ENCODE results near the gene LRPPRC. TPM values are rescaled to one million over a fixed set of nuclear protein-coding genes. Genes with fewer than 3 reads are reported as not detected.
"Not testable (repeated sequence)": the region's sequence is repeated elsewhere in the genome, so short reads cannot be mapped to it uniquely, and the experiment has no call there.

LRPPRC gene
- total RNA-seq, 2 donors from 2014 or later = 92.0 to 156 TPM

DNA sequence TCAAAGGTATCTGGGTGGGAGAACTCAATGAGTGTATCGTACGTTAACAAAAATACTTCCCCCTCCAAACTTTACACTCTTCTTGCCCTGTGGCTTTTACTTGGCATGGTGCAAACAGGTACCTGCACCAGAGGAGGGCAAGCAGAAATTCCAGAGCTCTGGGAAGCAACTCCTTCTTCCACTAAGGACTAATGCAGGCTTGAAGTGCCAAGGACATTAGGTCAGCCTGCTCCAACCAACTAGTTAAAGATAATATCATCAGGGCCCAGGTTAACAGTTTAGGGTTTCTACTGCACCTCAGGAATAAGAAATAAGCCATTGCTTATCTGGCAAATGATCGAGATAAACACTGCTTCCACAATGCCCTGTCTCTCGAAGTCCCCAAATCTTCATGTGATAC lies 70.4 kb downstream of the LRPPRC start:
- no peak for ATAC-seq

DNA sequence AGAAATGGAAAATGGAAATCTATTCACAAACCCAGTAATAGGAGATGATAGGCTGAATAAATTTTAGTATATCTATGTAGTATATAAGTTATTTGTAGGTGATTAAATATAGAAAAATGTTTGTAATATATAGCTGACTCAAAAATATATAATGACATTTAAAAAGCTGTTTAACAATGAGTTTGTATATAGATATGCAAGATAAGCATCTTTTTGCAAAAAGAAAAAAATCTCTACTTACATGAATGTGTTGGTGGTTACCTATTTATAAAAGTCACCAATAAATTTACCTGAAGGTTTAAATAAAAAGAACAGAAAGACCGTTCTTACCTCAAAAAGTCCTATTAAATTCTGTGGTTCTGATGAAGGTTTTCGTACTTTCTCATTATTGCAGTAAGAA lies 71.3 kb downstream of the LRPPRC start:
- DNase-seq (ENCODE audit: low spot score) (no peak), ATAC-seq (no peak)
- Mint-ChIP-seq H3K36me3 (peaks cover 6% of the 10 kb centered on the region), H3K9me3 (no peaks in the 10 kb centered on the region), H3K27me3 (no peaks in the 10 kb centered on the region), H3K4me3 (no peak overlapping the region), H3K27ac (no peak overlapping the region), H3K4me1 (ENCODE audit: low read depth in 2 of 2) (peaks cover 6 to 7% of the 10 kb centered on the region in 2 donors)

More for the DNA sequence above, 70.4 kb downstream of the LRPPRC start:
- Mint-ChIP-seq H3K9me3 (no peaks in the 10 kb centered on the region), H3K27me3 (no peaks in the 10 kb centered on the region), H3K4me1 (ENCODE audit: low read depth in 2 of 2) (peaks cover 7 to 12% of the 10 kb centered on the region in 2 donors), H3K36me3 (peaks cover 11% of the 10 kb centered on the region), H3K4me3 (no peak overlapping the region), H3K27ac (no peak overlapping the region)
- no peak for DNase-seq (ENCODE audit: low spot score)

DNA sequence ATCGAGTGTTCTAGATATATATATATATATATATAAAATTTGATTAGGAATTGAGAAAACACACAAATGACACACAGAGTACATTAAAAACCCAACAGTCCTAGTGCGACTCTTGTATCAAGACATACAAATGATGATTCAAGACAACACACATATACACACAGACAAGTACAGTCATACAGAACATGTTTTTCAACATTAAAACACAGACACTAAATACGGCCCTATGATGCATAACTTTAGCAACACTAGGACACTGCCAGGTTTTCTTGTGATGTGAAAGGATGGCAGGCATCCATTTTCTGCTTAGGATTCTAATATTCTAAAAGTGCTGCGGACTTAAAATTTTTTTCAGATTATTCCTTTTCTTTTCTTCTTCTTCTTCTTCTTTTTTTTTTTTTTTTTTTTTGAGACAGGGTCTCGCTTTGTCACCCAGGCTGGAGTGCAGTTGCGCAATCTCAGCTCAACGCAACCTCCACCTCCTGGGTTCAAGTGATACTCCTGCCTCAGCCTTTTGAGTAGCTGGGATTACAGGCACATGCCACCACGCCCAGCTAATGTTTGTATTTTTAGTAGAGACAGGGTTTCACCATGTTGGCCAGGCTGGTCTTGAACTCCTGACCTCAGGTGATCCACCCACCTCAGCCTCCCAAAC lies 84.5 kb downstream of the LRPPRC start:
- H3K36me3 Mint-ChIP-seq = peaks cover 13% of the 10 kb centered on the region
- ATAC-seq; H3K9me3 Mint-ChIP-seq; H3K27ac Mint-ChIP-seq; H3K4me3 Mint-ChIP-seq; H3K4me1 Mint-ChIP-seq (ENCODE audit: low read depth in 2 of 2); DNase-seq (ENCODE audit: low spot score); H3K27me3 Mint-ChIP-seq: not testable (repeated sequence)

DNA sequence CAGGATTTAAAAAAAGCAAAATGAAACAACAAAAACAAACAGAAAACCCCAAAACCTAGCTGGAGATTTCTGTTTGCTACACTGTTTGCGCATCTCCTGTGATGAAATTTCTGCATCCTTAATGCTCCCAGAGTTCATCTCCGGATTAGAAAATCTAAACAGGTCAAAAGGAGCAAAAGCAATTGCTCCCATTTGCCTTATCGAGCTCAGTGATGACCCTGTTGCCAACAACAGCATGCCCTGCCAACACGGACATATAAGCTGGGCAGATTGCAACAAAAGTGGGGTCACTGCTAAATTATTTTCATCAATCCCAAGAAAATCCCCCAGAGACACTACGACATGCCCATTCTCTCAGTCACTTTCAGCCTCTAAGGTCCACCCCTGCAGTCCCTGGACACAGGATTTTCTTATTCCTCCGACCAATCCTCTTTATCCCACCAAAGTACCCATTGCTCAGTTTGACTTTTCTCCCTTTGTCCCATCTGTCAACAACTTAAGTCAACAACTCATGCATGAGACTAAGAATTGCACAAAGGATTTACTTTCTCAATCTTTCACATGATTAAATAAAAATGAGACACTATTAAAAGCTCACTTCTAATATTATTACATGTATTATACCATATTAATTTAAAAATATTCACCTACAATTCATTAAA lies 89.2 kb downstream of the LRPPRC start:
- peaks cover 0 to 3% of the 10 kb centered on the region in 2 donors for H3K4me1 Mint-ChIP-seq (ENCODE audit: low read depth in 2 of 2)
- no peaks in the 10 kb centered on the region for H3K9me3 Mint-ChIP-seq
- ATAC-seq = no peak
- DNase-seq (ENCODE audit: low spot score) = no peak
- no peak overlapping the region for H3K27ac Mint-ChIP-seq
- peaks cover 6% of the 10 kb centered on the region for H3K36me3 Mint-ChIP-seq
- H3K27me3 Mint-ChIP-seq = no peaks in the 10 kb centered on the region
- no peak overlapping the region for H3K4me3 Mint-ChIP-seq

DNA sequence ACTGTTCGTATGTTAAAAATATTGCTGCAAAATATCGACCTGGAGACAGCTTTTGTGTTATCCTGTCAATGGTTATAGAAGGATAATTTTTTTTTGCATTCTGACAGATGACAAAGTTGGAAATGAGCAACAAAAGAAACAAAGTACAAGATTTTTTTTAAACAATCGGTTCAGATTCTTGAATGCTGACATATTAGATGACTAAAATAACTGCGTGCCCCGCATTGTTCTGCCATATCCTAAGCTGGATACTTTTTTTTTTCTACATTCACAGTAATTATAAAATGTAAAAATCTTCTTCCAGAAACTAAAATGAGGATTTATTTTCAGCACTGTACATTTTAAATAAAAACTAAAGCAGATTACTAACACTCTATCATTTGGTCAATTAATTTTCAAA lies 89.9 kb downstream of the LRPPRC start:
- peaks cover 6% of the 10 kb centered on the region for H3K36me3 Mint-ChIP-seq
- no peak overlapping the region for H3K4me3 Mint-ChIP-seq
- DNase-seq (ENCODE audit: low spot score) = no peak
- peaks cover 0 to 3% of the 10 kb centered on the region in 2 donors for H3K4me1 Mint-ChIP-seq (ENCODE audit: low read depth in 2 of 2)
- H3K9me3 Mint-ChIP-seq = no peaks in the 10 kb centered on the region
- no peaks in the 10 kb centered on the region for H3K27me3 Mint-ChIP-seq
- H3K27ac Mint-ChIP-seq = no peak overlapping the region
- no peak for ATAC-seq

DNA sequence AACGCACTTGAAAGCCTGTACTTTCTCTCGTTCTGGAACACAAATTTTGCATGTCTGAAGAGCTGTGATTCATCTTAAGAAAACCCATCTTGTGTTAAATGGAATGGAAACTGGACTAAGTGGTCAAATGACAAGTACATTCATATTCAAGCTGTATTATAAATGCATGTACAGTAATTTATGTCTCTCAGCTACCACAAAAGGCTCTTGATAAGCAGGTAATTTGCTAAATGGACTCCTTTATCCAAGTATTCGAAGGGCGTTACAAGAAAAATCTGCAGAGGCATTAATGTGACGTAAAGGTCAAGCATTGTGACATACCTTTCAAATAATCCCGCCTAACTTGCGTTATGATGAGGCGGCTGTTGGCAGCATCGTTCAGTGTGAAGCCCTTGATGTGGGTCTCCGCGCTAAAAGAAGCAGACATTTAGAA lies 90.4 kb downstream of the LRPPRC start:
- peaks cover 0 to 3% of the 10 kb centered on the region in 2 donors for H3K4me1 Mint-ChIP-seq (ENCODE audit: low read depth in 2 of 2)
- no peaks in the 10 kb centered on the region for H3K27me3 Mint-ChIP-seq
- no peak for DNase-seq (ENCODE audit: low spot score)
- no peak overlapping the region for H3K27ac Mint-ChIP-seq
- no peaks in the 10 kb centered on the region for H3K9me3 Mint-ChIP-seq
- H3K4me3 Mint-ChIP-seq = no peak overlapping the region
- ATAC-seq = no peak
- H3K36me3 Mint-ChIP-seq = peaks cover 6% of the 10 kb centered on the region

DNA sequence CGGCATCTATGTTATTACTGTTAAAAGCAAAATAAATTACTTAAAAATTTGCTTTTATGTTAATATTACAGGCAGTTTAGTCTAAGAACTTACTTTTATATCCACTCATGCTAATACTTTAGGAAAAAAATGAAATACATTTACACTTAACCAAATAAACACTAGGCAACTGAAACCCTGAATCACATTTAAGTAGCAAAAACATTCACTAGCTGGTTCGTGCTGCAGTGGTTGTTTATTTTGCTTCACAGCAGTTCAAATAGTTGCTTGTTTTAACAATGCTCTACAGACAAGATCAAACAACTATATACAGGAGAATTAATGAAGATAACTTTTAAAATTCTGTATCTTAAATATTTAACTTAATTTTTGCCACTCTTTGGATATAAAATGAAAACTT lies 96.2 kb downstream of the LRPPRC start:
- no peak overlapping the region for H3K27ac Mint-ChIP-seq
- peaks cover 12% of the 10 kb centered on the region for H3K36me3 Mint-ChIP-seq
- H3K4me1 Mint-ChIP-seq (ENCODE audit: low read depth in 2 of 2) = no peaks in the 10 kb centered on the region
- no peaks in the 10 kb centered on the region for H3K9me3 Mint-ChIP-seq
- no peak overlapping the region for H3K4me3 Mint-ChIP-seq
- DNase-seq (ENCODE audit: low spot score) (no peak), ATAC-seq (no peak)
- no peaks in the 10 kb centered on the region for H3K27me3 Mint-ChIP-seq

DNA sequence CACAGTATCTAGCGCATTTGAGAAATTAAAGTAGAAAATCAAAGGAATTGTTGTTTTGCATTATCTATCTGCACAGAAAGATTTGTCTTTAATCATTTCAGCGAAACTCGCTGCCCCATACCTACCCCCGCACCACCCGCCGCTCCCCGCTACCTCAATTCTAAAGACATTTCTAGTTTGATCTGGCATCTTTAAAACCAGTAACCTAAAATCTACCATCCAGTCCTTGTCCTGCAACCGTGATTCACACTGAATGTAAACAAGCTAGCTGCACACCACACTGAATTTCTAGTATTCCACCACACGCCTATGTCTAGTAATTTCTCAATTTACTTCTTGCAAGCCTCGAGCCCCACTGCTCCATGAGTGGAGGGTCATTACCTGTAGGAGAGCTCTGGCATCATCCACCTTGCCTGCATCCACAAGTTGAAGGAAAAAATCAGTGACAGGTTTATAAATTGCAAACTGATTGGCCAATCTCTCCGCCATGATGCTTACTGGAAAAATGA lies 96.9 kb downstream of the LRPPRC start:
- Mint-ChIP-seq H3K9me3 (no peaks in the 10 kb centered on the region), H3K36me3 (peaks cover 12% of the 10 kb centered on the region), H3K4me3 (no peak overlapping the region), H3K4me1 (ENCODE audit: low read depth in 2 of 2) (no peaks in the 10 kb centered on the region), H3K27me3 (no peaks in the 10 kb centered on the region), H3K27ac (no peak overlapping the region)
- DNase-seq (ENCODE audit: low spot score) (no peak), ATAC-seq (no peak)

DNA sequence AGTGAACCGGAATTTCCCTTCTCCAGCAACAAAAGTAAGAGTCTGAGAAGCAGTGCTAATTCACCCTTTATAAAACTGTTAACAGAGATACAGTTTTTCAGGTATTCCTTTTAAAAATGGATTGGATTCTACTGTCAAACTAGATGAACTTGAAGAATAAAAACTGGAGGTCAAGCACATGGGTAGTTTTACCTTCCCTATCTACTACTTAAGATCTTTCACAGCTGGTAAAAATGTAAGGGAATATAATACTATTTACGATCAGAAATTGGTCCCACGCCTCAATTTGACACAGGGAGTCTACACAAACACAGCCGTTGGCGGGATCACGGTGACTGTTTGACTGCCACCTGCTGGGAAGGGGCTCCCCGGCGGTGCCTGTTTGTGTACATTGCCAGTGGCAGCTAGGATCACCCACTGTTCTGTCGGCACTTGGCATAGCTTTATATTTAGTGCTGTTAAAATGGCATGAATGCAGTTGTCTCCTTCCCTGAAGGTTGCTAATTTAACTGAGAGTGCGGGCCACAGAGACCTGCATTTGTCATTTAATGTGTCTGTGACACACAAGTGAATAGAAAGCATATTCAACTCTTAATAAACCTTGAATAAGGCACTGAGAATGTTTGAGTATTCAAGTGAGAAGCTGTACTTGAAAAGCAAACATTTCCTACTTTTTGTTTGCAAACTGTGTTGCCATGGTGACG lies 97.5 kb downstream of the LRPPRC start:
- Mint-ChIP-seq H3K4me1 (ENCODE audit: low read depth in 2 of 2) (no peaks in the 10 kb centered on the region), H3K9me3 (no peaks in the 10 kb centered on the region), H3K36me3 (peaks cover 15% of the 10 kb centered on the region), H3K27me3 (no peaks in the 10 kb centered on the region), H3K27ac (no peak overlapping the region), H3K4me3 (no peak overlapping the region)
- no peak for DNase-seq (ENCODE audit: low spot score)
- no peak for ATAC-seq

DNA sequence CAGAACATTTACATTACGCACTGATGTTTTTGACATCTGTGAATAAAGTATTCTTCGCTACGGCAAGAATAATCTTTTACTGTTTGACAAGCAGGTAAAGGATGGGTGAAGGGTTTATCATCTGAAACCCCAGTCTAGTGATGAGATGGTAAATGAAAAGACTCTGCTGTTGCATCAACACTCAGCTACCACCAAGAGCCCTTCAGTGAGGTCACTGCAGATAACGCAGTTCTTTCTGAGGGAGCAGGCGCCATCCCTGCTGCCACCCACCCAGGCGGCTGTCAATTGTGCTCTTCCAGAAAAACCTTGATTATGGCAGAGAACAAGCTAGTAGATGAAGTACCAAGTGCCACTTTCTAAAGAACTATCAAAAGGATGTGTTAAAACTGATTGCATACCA lies 98.3 kb downstream of the LRPPRC start:
- Mint-ChIP-seq H3K9me3 (no peaks in the 10 kb centered on the region), H3K4me3 (no peak overlapping the region), H3K27ac (no peak overlapping the region), H3K36me3 (peaks cover 21% of the 10 kb centered on the region), H3K4me1 (ENCODE audit: low read depth in 2 of 2) (no peaks in the 10 kb centered on the region), H3K27me3 (no peaks in the 10 kb centered on the region)
- DNase-seq (ENCODE audit: low spot score) (no peak), ATAC-seq (no peak)

DNA sequence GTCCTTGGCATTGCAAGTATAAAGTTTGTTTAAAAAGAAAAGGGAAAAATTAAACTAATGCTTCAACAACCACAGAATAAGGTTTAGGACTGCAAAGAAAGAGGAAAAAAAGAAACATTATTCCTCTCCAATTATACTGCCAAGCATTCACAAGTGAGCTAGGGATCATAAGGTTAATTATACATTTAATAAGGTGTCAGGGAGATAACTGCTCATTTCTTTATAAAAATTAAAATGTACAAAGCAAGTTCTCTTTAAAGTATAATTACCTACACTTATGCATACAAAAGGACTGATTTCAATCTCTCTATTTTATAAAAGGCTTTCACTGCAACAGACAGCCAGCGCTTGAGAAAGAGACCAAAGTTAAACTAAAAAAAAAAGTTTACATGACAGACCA lies 98.9 kb downstream of the LRPPRC start:
- peaks cover 26% of the 10 kb centered on the region for H3K36me3 Mint-ChIP-seq
- no peak for DNase-seq (ENCODE audit: low spot score)

DNA sequence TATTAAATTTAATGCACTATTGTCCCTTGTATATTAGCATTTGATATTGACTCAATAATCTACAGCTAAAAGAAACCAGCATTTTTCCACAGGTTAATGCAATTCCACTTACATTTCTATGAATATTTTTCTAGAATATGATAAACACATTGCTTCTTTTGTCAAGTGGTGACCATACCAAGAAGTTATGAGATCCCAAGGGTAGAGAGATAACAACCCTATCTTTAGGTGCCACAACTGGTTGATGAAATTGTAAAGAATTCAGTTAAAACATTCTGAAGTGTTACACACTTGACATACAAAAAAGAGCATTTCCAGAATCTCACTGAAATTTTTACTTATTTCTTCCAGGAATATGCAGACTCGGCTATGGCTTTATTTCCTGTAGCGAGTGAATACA lies 101.0 kb downstream of the LRPPRC start:
- H3K9me3 Mint-ChIP-seq = no peaks in the 10 kb centered on the region
- DNase-seq (ENCODE audit: low spot score) (no peak), ATAC-seq (no peak)
- no peaks in the 10 kb centered on the region for H3K4me1 Mint-ChIP-seq (ENCODE audit: low read depth in 2 of 2)
- H3K36me3 Mint-ChIP-seq = peaks cover 38% of the 10 kb centered on the region
- no peaks in the 10 kb centered on the region for H3K27me3 Mint-ChIP-seq
- H3K27ac Mint-ChIP-seq = no peak overlapping the region
- no peak overlapping the region for H3K4me3 Mint-ChIP-seq

More for the DNA sequence above, 98.9 kb downstream of the LRPPRC start:
- Mint-ChIP-seq H3K27ac (no peak overlapping the region), H3K9me3 (no peaks in the 10 kb centered on the region), H3K4me1 (ENCODE audit: low read depth in 2 of 2) (no peaks in the 10 kb centered on the region), H3K27me3 (no peaks in the 10 kb centered on the region), H3K4me3 (no peak overlapping the region)
- no peak for ATAC-seq

DNA sequence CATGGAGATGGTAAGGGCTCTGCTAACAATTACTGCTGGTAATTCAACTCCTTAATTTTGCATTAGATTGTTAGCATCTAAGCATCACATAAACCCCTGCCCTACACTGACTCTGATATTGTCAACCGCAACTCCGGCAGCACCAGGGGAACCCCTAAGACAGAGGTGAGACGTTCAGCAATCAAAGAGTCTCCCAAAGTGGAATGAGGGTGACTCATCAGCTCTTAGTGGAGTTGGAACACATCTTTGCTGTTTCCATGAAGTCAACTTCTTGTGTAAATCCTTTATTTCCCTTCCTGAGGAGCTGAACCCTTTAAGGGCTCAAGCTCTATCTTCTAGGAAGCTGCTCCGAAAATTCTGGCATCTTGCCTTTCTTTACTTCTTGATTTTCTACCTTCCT lies 104.9 kb downstream of the LRPPRC start:
- ATAC-seq (no peak), DNase-seq (ENCODE audit: low spot score) (no peak)
- H3K36me3 Mint-ChIP-seq = peaks cover 44% of the 10 kb centered on the region
- H3K27me3 Mint-ChIP-seq = no peaks in the 10 kb centered on the region
- H3K27ac Mint-ChIP-seq = no peak overlapping the region
- H3K4me1 Mint-ChIP-seq (ENCODE audit: low read depth in 2 of 2) = no peaks in the 10 kb centered on the region
- H3K4me3 Mint-ChIP-seq = no peak overlapping the region
- H3K9me3 Mint-ChIP-seq = no peaks in the 10 kb centered on the region

DNA sequence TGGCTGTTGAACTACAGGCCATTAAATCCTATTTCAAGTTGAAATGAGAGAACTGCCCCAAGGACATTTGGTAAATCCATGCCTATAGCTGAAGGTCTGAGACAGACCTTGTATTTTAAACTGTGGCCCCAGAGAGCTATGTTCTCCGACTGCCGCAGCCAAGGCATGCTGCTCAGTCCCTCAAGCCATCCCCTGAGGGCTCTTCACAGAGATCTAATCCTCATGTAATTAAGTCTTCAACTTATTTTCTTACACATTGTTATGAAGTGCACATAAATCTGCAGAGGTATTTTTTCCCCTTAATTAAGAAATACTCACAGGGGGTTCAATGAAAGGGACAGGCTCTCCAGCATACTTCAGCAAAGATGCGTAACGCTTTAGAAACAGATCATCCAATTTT lies 106.4 kb downstream of the LRPPRC start:
- ATAC-seq = no peak
- no peak overlapping the region for H3K4me3 Mint-ChIP-seq

More for the DNA sequence above, 106.4 kb downstream of the LRPPRC start:
- no peak for DNase-seq (ENCODE audit: low spot score)
- H3K27ac Mint-ChIP-seq = no peak overlapping the region
- H3K36me3 Mint-ChIP-seq = peaks cover 44% of the 10 kb centered on the region
- H3K4me1 Mint-ChIP-seq (ENCODE audit: low read depth in 2 of 2) = no peaks in the 10 kb centered on the region
- no peaks in the 10 kb centered on the region for H3K27me3 Mint-ChIP-seq
- H3K9me3 Mint-ChIP-seq = no peaks in the 10 kb centered on the region

Measured in natural killer cell treated with Interleukin-12 subunit alpha and Interleukin-12 subunit beta and Interleukin-15 and Interleukin-18, amount 100 ng/mL, for 72 hours (primary cell).